ENCODE measurements around the gene DDX60.

DDX60 gene

GRCh38 chr4:168279556-168279955 is 39.0 kb downstream of the DDX60 start:
- Histone ChIP-seq H3K4me3 (ENCODE audit: low read length) (no peak overlapping the region), H3K4me1 (ENCODE audit: control insufficient read depth, insufficient read depth, low read length) (no peaks in the 10 kb centered on the region), H3K9ac (ENCODE audit: low read length) (no peak overlapping the region), H3K27ac (ENCODE audit: low read depth, low read length) (no peak overlapping the region), H3K36me3 (ENCODE audit: control insufficient read depth, insufficient read depth, low read length) (peaks cover 5% of the 10 kb centered on the region), H3K27me3 (ENCODE audit: control insufficient read depth, insufficient read depth, low read length) (no peaks in the 10 kb centered on the region)

- no peak overlapping the region for H3K9ac ChIP-seq (ENCODE audit: low read length)
- no peaks in the 10 kb centered on the region for H3K4me1 ChIP-seq (ENCODE audit: control insufficient read depth, insufficient read depth, low read length)
- no peaks in the 10 kb centered on the region for H3K27me3 ChIP-seq (ENCODE audit: control insufficient read depth, insufficient read depth, low read length)
- H3K27ac ChIP-seq (ENCODE audit: low read depth, low read length) = no peak overlapping the region
- H3K4me3 ChIP-seq (ENCODE audit: low read length) = no peak overlapping the region
- peaks cover 13% of the 10 kb centered on the region for H3K36me3 ChIP-seq (ENCODE audit: control insufficient read depth, insufficient read depth, low read length)
Measured at GRCh38 chr4:168275836-168276235, 42.7 kb downstream of the DDX60 start.

GRCh38 chr4:168274871-168275270 is 43.7 kb downstream of the DDX60 start:
- no peaks in the 10 kb centered on the region for H3K27me3 ChIP-seq (ENCODE audit: control insufficient read depth, insufficient read depth, low read length)
- H3K4me3 ChIP-seq (ENCODE audit: low read length) = no peak overlapping the region
- H3K4me1 ChIP-seq (ENCODE audit: control insufficient read depth, insufficient read depth, low read length) = no peaks in the 10 kb centered on the region
- H3K27ac ChIP-seq (ENCODE audit: low read depth, low read length) = no peak overlapping the region
- peaks cover 13% of the 10 kb centered on the region for H3K36me3 ChIP-seq (ENCODE audit: control insufficient read depth, insufficient read depth, low read length)
- H3K9ac ChIP-seq (ENCODE audit: low read length) = no peak overlapping the region

- no peaks in the 10 kb centered on the region for H3K27me3 ChIP-seq (ENCODE audit: control insufficient read depth, insufficient read depth, low read length)
- H3K36me3 ChIP-seq (ENCODE audit: control insufficient read depth, insufficient read depth, low read length) = peaks cover 13% of the 10 kb centered on the region
- no peak overlapping the region for H3K4me3 ChIP-seq (ENCODE audit: low read length)
- H3K9ac ChIP-seq (ENCODE audit: low read length) = no peak overlapping the region
- no peak overlapping the region for H3K27ac ChIP-seq (ENCODE audit: low read depth, low read length)
- no peaks in the 10 kb centered on the region for H3K4me1 ChIP-seq (ENCODE audit: control insufficient read depth, insufficient read depth, low read length)
Measured at GRCh38 chr4:168273838-168274237, 44.7 kb downstream of the DDX60 start.

- H3K36me3 ChIP-seq (ENCODE audit: control insufficient read depth, insufficient read depth, low read length) = peaks cover 11% of the 10 kb centered on the region
- no peaks in the 10 kb centered on the region for H3K4me1 ChIP-seq (ENCODE audit: control insufficient read depth, insufficient read depth, low read length)
- no peak overlapping the region for H3K4me3 ChIP-seq (ENCODE audit: low read length)
- no peak overlapping the region for H3K9ac ChIP-seq (ENCODE audit: low read length)
- H3K27me3 ChIP-seq (ENCODE audit: control insufficient read depth, insufficient read depth, low read length) = no peaks in the 10 kb centered on the region
- H3K27ac ChIP-seq (ENCODE audit: low read depth, low read length) = no peak overlapping the region
Measured at GRCh38 chr4:168272488-168272887, 46.1 kb downstream of the DDX60 start.

GRCh38 chr4:168269896-168270295 is 48.7 kb downstream of the DDX60 start:
- Histone ChIP-seq H3K27me3 (ENCODE audit: control insufficient read depth, insufficient read depth, low read length) (no peaks in the 10 kb centered on the region), H3K27ac (ENCODE audit: low read depth, low read length) (no peak overlapping the region), H3K9ac (ENCODE audit: low read length) (no peak overlapping the region), H3K36me3 (ENCODE audit: control insufficient read depth, insufficient read depth, low read length) (peaks cover 11% of the 10 kb centered on the region), H3K4me3 (ENCODE audit: low read length) (no peak overlapping the region), H3K4me1 (ENCODE audit: control insufficient read depth, insufficient read depth, low read length) (no peaks in the 10 kb centered on the region)

GRCh38 chr4:168265327-168265726 is 53.2 kb downstream of the DDX60 start:
- Histone ChIP-seq H3K27ac (ENCODE audit: low read depth, low read length) (no peak overlapping the region), H3K4me3 (ENCODE audit: low read length) (no peak overlapping the region), H3K27me3 (ENCODE audit: control insufficient read depth, insufficient read depth, low read length) (no peaks in the 10 kb centered on the region), H3K36me3 (ENCODE audit: control insufficient read depth, insufficient read depth, low read length) (peaks cover 4% of the 10 kb centered on the region), H3K9ac (ENCODE audit: low read length) (no peak overlapping the region), H3K4me1 (ENCODE audit: control insufficient read depth, insufficient read depth, low read length) (no peaks in the 10 kb centered on the region)

- no peak overlapping the region for H3K27ac ChIP-seq (ENCODE audit: low read depth, low read length)
- no peak overlapping the region for H3K9ac ChIP-seq (ENCODE audit: low read length)
- H3K4me1 ChIP-seq (ENCODE audit: control insufficient read depth, insufficient read depth, low read length) = no peaks in the 10 kb centered on the region
- peaks cover 5% of the 10 kb centered on the region for H3K36me3 ChIP-seq (ENCODE audit: control insufficient read depth, insufficient read depth, low read length)
- no peaks in the 10 kb centered on the region for H3K27me3 ChIP-seq (ENCODE audit: control insufficient read depth, insufficient read depth, low read length)
- no peak overlapping the region for H3K4me3 ChIP-seq (ENCODE audit: low read length)
Measured at GRCh38 chr4:168264903-168265302, 53.6 kb downstream of the DDX60 start.

- H3K4me1 ChIP-seq (ENCODE audit: control insufficient read depth, insufficient read depth, low read length) = no peaks in the 10 kb centered on the region
- H3K4me3 ChIP-seq (ENCODE audit: low read length) = no peak overlapping the region
- no peaks in the 10 kb centered on the region for H3K27me3 ChIP-seq (ENCODE audit: control insufficient read depth, insufficient read depth, low read length)
- peaks cover 5% of the 10 kb centered on the region for H3K36me3 ChIP-seq (ENCODE audit: control insufficient read depth, insufficient read depth, low read length)
- H3K27ac ChIP-seq (ENCODE audit: low read depth, low read length) = no peak overlapping the region
- H3K9ac ChIP-seq (ENCODE audit: low read length) = no peak overlapping the region
Measured at GRCh38 chr4:168263039-168263438, 55.5 kb downstream of the DDX60 start.

GRCh38 chr4:168259096-168259495 is 59.5 kb downstream of the DDX60 start:
- Histone ChIP-seq H3K27me3 (ENCODE audit: control insufficient read depth, insufficient read depth, low read length) (no peaks in the 10 kb centered on the region), H3K4me1 (ENCODE audit: control insufficient read depth, insufficient read depth, low read length) (no peaks in the 10 kb centered on the region), H3K36me3 (ENCODE audit: control insufficient read depth, insufficient read depth, low read length) (peaks cover 9% of the 10 kb centered on the region), H3K4me3 (ENCODE audit: low read length) (no peak overlapping the region), H3K9ac (ENCODE audit: low read length) (no peak overlapping the region), H3K27ac (ENCODE audit: low read depth, low read length) (no peak overlapping the region)

- Histone ChIP-seq H3K27me3 (ENCODE audit: control insufficient read depth, insufficient read depth, low read length) (no peaks in the 10 kb centered on the region), H3K36me3 (ENCODE audit: control insufficient read depth, insufficient read depth, low read length) (peaks cover 12% of the 10 kb centered on the region), H3K4me3 (ENCODE audit: low read length) (no peak overlapping the region), H3K4me1 (ENCODE audit: control insufficient read depth, insufficient read depth, low read length) (no peaks in the 10 kb centered on the region), H3K27ac (ENCODE audit: low read depth, low read length) (no peak overlapping the region), H3K9ac (ENCODE audit: low read length) (no peak overlapping the region)
Measured at GRCh38 chr4:168257768-168258167, 60.8 kb downstream of the DDX60 start.

- H3K9ac ChIP-seq (ENCODE audit: low read length) = no peak overlapping the region
- no peak overlapping the region for H3K4me3 ChIP-seq (ENCODE audit: low read length)
- H3K4me1 ChIP-seq (ENCODE audit: control insufficient read depth, insufficient read depth, low read length) = no peaks in the 10 kb centered on the region
- H3K27me3 ChIP-seq (ENCODE audit: control insufficient read depth, insufficient read depth, low read length) = no peaks in the 10 kb centered on the region
- H3K27ac ChIP-seq (ENCODE audit: low read depth, low read length) = no peak overlapping the region
- peaks cover 7% of the 10 kb centered on the region for H3K36me3 ChIP-seq (ENCODE audit: control insufficient read depth, insufficient read depth, low read length)
Measured at GRCh38 chr4:168248176-168248710, 70.3 kb downstream of the DDX60 start.

- Histone ChIP-seq H3K27ac (ENCODE audit: low read depth, low read length) (no peak overlapping the region), H3K4me1 (ENCODE audit: control insufficient read depth, insufficient read depth, low read length) (no peaks in the 10 kb centered on the region), H3K36me3 (ENCODE audit: control insufficient read depth, insufficient read depth, low read length) (peaks cover 6% of the 10 kb centered on the region), H3K9ac (ENCODE audit: low read length) (no peak overlapping the region), H3K27me3 (ENCODE audit: control insufficient read depth, insufficient read depth, low read length) (no peaks in the 10 kb centered on the region), H3K4me3 (ENCODE audit: low read length) (no peak overlapping the region)
Measured at GRCh38 chr4:168247603-168248002, 70.9 kb downstream of the DDX60 start.

Measured in rectal smooth muscle tissue (tissue), 1 donor.